Stimulated activated CD4-positive, alpha-beta T cell treated with anti-CD3 and anti-CD28 coated beads, Interleukin-2, amount 100 ng/mL, for 4 hours (primary cell): ENCODE data around the gene KIRREL3.

Experiments
- DNase-seq: peaks from one replicate; pipeline ENCODE4 v3.0.0-alpha.2; 2020; ENCODE audit warnings: low read depth

The KIRREL3 gene

DNA sequence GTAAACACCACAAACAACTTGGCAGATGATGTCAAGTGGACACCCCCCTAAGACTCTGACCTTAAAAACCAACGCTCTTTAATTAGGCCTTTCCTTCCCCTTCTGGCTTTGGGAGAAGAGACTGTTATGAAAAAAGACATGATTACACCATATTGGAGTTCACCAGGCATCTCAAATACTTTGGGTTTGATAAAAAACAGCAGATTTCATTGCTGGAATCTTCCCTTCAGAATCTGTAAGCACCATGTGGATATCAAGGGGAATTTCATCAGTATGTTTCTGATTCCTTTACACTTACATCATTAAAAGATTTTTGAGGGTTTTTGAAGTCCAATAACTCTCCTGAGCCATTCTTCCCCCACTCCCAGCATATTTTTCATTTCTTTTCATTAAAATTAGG lies 85.6 kb downstream of the KIRREL3 start:
- DNase-seq = no peak

DNA sequence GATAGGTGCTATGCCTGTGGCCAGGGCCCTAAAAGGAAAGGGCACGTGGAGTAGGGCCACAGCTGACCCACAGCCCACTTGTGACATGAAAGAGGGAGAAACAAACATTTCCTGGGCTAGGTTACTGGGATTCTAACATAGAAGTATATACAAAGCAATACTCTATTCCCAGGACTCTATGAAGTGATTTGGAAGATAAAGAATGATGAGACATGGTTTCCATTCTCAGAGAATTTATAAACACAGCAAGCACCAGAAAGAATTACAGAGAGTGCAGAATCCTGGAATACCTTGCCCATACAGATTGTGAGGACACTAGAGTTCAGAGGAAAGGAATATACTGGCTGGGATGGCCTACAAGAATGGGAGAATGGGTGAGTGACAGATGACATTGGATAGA lies 86.4 kb downstream of the KIRREL3 start:
- no peak for DNase-seq

DNA sequence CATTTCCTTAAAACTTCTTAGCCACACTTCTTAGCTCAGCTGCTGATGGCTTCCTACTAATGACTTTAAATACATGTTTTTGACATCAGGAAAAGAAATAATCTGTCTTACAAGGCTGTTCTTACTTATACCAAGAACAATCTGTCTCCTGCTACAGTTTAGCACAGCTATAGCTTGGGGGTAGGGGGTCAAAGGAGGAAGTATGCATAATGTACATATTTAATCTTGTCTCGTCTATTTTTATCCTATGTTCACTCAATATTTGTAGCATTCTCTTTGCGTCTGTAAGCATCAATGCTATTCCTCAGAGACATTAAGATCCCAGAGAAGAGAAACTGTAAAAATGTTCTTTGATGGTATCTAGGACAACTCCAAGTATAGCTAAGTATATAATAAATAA lies 96.0 kb downstream of the KIRREL3 start:
- DNase-seq = no peak

DNA sequence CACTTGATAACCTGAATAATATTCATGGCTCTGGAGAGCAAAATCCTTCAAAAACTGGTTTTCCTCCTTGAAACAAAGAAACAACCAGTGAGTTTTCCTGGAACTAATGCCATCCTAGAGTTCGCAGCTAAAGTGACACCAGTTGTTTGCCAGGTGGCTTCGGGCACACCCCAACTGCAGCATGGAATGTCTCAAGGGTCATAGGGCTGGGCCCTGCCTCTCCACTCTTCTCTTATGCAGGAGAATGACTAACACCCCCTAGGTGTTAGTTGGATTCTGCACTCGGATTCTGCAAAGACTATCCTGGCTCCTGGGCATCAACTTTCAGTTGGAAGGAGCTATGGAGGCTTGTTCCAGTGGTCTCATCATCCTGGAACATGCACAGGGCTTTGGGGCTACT lies 98.8 kb downstream of the KIRREL3 start:
- no peak for DNase-seq

DNA sequence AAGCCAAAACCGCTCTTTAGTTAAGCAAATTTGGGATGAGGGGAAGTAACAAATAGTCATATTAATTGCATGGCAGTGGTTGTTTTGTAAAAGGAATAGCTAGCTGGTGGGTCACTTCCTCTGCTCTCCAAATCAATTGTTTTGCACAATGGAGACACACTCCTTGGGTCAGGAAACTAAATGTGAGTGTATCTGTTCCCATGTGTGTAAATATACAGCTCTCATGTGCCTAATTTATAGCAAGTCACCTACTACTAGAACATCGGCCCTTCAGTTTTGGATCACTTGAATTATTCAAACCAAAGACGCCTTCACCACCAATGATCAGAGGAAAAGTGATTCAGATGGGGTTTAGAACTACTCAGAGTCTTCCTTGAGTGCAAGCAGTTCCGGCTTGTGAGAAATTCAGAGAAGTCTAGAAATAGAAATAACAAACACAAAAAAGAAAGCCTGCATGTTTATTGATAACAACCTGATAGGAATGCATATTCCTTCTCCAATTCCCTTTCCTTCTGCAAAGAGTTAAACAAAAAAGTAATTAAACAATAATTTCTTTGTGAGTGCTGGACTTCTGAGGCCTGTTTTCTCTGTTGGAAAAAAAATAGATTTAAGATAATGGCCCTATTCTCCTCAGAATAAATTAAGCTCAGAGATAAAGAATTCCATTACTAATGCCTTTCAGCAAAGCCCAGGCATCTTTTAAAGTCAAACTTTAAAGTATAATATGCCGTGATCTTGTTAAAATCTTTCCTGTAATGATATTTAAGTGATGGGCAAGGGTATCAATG lies 100.4 kb downstream of the KIRREL3 start:
- DNase-seq = no peak

DNA sequence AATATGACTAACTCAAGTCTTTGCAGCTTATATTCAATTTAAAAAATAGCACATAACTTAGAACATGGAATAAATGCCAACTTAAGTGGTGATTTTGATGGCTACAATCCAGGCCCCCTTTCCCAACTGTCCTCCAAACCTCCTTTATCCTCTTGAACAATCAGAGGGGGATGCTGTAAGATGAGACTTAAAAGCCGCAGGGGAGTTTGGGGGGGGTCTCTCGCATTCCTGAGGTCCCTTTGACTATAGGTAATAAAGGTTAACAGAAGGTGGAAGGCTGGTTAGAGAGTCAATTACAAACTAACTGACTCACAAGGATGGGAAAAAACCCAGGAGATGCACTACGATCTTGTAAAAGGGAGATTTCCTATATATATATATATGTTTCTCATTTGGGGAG lies 101.8 kb downstream of the KIRREL3 start:
- no peak for DNase-seq

DNA sequence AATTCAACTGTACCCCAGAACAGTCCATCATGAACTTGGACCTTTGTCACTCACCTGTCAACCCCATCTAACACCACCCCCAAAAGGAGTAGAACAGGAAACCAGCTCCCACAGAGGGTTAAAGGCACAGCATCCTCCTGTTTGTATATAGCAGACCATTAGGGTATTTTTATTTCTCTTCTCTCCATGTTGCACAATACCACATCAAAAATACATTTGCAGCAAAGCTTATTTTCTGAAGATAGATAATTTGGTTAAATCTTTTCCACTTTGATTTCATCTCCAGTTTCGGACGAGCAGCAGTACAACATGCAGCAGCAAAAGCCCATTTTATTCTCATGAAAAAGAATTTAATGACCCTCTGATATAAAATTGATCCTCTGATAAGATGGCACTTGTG lies 103.1 kb downstream of the KIRREL3 start:
- no peak for DNase-seq

DNA sequence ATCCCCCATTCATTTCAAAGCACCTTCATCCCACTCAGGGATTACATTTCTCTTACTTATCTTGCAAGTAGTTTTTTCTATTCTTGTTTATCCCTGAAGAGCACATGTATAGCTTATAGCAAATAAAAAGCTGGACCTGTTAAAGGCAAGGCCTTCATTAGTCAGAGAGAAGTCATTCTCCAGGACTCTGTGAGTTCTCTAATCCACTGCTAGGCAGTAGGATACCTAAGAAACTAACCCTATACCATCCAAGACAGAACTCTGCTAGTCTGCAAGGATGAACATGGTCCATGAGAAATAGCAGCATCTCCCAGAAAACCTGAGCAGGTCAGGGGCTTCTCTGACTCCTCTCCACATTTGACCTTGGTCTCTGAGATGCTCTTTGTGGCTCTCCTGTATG lies 104.5 kb downstream of the KIRREL3 start:
- DNase-seq = no peak

DNA sequence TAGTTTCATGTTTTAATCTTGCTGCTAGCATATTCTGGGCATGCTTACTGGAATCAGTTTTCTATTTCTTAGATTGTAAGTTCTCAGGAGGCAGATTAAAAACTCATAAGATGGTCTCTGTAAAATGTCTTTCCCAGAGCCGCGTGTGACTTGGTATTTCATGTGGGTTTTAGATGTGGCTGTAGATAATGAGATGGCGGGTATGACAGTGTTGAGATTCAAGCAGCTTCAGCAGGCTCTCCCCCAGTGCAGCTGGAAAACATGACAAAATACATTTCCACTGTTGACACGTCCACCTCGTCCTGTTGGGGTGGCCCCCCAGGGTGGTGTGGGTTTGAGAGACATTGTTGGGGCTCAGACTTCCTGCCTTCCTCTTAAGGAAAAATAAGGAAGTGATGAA lies 106.8 kb downstream of the KIRREL3 start:
- DNase-seq = no peak

DNA sequence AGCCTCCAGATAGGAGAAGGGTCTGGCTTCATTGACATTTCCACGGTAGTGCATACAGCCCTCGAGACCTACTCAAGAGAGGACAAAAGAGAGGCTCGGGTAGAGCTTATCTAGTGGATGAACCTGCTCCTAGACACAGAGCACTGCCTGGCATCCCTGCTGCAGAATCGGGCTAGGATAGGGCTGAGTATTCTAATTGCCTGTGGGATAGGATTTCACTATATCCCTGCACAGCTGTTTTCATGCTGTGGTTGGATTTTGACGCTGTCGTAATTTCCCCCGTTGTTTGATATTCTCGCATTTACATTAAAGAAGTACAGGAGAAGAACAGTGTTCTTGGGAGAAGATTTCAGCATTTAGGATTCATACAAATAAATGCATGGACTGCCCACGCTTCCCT lies 107.8 kb downstream of the KIRREL3 start:
- DNase-seq = no peak

DNA sequence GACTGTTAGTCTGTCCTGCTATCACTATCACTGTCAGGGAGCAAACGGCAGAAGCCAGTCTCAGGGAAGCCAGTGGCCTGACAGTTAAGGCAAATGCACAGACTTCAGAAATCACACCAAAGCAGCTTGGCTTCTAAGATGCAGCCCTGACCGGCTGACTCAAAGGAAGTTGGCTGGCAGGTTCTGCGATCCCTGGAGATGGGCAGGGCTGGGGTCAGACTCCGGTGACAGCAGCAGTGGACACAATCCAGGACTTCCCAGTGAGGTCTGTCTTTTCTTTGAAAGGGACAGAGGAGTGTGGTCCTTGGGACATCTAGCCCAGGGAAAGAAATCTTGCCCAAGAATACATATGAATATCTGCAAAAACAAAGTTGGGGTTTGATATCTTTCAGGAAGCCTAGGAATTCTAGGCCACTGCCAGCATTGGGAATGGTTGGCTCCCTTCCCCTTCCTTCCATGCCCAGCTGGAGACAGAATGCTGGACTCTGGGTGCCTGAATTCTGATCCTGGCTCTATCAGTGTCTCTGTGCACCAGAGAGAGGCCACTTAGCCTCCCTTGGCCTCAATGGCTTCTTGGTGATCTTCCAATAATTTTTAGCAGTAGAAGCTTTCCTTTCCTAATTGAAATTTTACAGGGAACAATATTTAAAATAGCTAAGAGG lies 108.9 kb downstream of the KIRREL3 start:
- no peak for DNase-seq

DNA sequence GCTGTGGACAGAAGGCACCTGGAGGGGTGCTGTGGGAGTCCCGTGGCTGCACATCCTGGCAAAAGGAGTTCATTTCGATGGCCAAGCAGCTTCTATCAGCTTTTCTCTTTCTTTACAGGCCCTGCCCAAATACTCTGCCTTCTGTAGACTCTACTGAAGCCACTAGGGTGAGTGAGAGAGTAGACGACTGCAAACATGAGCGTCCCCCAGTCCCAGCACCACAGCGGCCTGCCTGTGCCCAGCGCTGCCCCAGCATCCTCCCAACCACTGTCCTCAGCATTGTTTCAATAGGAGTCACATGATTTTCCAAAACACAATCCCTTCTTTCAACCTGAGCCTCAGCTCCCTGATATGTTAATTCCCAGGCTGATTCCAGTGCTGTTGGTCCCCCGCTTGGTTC lies 110.0 kb downstream of the KIRREL3 start:
- no peak for DNase-seq

DNA sequence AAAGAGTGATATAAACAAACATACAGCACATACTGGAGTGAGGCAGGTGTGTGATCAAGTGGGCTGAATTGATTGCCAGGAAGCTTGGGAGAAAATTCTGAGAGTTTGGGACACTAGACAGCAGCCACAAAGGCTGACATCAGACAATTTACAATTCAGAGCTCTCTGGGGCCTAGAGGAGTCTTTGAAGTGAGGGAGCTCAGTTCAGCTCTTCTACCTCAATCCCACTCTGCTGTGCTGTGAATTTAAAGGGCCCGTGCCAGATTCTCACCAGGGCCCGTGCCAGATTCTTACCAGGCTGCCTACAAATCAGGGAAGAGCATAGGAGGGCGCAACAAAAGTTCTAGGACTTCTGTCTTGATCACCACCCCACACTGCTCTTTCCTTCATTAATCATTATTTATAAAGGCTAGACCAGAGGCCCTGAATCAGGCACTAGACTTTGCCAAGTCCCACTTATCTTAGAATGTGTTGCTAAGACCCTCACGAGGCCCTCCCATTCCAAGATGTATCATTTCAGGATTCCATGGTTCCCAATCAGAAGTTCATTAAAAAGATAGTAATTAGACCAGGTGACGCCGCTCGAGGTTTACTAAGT lies 112.4 kb downstream of the KIRREL3 start:
- no peak for DNase-seq

DNA sequence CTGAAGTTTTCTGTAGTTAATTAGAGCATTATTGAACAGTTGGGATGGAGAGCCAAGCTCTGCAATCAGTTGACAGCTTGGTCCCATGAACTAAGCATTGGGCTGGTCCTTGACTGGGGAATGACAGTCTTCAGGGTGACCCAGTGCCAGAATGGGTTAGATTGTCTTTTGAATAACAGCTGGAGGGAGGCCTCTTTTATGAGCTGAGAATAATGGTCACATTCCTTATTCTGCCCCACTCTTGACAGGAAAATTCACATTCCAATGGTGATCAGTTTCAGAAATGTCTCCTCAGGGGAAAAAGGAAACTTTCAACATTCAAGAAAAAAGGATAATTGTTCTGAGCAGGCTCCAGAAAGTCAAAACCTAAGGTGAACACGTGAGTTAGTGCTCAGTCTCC lies 113.9 kb downstream of the KIRREL3 start:
- DNase-seq = no peak

DNA sequence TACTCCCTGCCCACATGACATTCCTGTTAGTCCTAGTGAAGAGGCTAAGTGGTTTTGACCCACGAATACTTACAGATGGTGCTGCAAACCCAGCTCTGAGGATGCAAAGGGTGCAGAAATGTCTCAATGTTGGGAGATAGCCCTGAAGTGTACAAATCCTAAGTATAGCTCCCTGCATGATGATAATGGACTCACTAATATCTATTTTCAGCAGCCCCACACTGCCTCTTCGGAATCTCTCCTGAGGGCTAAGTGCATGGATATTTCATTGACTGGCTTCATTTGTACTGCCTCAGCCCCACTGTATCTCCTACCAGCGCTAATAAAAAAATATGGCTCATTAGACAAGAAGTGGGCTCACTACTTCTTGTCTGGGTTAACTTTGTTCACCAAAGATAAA lies 114.5 kb downstream of the KIRREL3 start:
- no peak for DNase-seq

DNA sequence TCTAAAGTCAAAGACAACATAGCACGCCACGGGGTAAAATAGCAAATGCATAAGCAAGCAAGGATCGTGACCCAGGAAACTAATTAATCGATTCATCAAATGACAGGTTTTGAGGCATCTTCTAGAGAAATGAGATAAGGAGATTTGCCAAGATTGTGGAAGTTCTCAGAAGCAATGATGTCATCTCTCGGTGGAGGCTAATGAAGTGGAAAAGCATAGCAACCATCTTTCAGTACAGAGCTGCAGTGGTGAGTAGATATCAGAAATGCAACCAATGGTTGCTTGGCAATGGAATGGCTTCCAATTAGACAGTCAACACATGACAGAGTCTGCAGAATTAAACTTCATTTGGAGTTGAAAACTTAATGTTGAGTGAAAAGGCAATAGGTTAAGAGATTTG lies 116.0 kb downstream of the KIRREL3 start:
- no peak for DNase-seq

DNA sequence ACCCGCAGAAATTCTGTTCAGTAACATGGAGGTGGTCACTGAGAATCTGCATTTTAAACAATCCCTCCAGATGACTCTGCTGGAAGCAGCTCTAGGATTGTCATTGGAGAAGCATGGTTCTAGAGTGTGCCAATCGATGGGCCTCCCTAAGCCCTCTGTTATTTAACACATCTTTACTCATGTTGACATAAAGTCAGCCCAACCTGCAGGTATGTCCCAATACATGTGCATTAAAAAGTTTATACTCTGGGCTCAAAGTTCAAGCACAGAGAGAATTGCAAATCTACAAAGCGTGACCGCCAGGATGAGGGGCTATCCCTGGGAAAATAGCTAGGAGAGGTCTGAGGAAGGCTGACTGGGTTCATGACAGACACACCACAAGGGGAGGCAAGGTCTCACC lies 116.4 kb downstream of the KIRREL3 start:
- DNase-seq = no peak

DNA sequence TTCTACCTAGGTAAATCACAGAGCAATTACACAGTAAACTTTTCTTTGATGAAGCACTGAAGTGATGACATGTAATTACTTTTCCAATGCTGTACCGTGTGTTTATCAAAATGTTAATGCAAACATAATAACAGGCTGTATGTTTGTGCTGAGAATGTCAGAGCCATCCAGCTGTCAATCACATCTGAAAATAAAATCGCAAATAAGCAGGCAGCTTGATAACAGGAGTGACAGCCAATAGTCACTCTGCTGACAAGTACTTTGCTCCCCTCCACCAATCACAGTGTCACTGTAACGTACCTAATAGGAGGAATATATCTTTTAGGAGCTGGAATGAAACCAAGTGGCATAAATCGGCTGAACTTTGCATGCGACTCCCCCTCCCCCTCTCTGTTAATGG lies 119.7 kb downstream of the KIRREL3 start:
- DNase-seq = no peak

DNA sequence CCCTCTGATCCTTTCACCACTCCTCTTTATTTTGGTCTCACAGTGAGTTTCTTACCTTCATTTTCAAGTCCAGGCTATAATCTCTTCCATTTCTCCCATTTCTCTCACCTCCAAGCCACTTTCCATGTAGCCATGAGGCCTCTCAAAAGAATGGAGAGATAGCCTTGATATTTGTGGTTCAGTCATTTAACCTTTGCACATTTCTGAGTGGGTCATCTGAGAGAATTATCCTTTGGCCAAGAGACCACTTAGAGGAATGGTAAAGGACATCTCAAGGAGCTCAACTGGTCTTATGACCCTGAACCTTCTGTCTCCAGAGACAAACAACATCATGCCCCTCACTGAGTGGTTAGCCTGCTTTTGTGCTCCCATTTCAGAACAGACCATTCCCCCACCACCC lies 121.1 kb downstream of the KIRREL3 start:
- no peak for DNase-seq

DNA sequence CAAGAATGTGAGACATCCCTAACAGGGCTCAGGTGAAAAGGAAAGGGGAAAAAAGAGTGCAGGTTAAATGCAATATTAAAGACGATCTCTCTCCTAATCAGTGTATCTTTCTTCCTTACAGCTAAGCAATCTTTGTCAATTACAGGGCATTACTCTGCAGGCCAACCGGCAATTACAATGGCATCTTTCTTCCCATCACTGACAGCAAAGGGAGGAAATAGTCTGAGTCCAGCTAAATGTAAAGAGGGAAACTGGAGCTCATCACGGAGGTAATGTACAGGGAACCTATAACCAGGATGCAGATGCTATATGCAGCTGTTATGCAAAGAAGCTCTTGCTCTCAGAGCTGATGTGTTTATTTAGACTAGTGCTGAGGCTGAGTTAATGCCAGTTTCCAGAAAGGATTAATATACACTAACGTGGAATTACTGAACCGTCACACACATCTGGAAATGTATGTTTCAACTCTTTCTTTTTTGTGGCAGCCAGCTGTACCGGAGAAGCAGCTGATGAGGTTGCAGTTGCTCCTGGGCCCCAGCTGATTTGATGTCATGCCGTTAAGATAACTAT lies 121.6 kb downstream of the KIRREL3 start:
- no peak for DNase-seq

DNA sequence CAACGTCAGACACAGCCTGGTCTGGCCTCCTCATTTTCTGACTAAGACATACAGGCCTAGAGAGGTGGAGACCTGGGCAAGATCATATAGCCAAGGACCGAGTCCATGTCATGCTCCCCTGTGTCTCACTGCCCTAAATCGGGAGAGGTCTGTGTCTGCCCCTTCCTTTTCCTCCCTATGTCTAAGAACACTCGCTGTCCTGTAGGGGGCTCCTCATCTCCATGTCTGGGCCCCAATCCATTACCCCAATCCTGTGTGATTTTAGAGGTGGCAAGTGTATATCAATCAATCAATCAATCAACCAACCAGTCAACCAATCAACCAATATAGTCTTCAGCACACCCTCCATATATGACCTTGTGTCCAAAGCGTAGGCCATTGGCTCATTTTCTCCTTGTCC lies 125.7 kb downstream of the KIRREL3 start:
- no peak for DNase-seq

DNA sequence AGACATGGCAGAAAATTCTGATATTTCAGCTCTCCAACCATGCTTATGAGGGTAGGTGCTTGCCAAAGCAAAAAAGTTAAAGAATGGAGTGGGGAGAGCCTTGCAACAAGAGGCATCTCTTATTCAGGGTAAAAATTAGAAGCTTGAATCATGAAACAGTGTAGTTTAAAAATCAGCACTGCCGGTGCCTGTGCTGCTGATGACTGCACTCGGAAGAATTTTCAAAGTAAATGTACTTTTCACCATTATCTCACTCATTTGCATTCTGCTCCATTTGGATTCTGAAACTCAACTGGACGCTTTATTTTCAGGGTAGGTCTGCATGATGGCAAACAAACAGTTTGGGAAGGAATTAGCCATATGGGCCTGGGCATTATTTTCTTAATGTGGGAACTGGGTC lies 126.3 kb downstream of the KIRREL3 start:
- no peak for DNase-seq

DNA sequence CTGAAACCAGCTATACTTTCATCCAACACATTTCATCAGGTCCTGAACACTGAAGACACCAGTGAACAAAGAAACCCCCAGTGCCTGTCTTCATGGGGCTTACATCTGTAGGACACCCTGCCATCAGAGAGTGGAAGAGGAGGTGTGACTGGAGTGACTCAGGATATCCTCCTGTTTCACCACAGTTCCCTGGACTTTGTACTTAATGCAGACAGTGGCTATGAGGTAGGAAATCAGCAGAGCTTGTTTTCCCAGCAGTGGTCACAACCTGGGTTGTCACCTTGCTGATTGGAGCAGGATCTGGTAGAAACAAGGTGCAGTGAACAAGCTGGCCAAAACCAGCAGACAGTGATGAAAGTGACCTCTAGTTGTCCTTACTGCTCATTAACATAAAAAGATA lies 128.8 kb downstream of the KIRREL3 start:
- DNase-seq = no peak
